Measurements from ENCODE around the gene XAB2.

Gene XAB2

GRCh38 chr19:7617172-7617571 is 12.2 kb downstream of the XAB2 start:
- Histone ChIP-seq H3K36me3 (ENCODE audit: insufficient read depth, low read depth, low read length) (peaks cover 33% of the 10 kb centered on the region), H3K9ac (ENCODE audit: low read depth, low read length) (no peak overlapping the region), H3K4me3 (ENCODE audit: low read length) (no peak overlapping the region), H3K9me3 (ENCODE audit: insufficient read depth, low read depth, low read length) (no peaks in the 10 kb centered on the region), H3K4me1 (ENCODE audit: insufficient read depth, low read length) (no peaks in the 10 kb centered on the region), H3K27ac (ENCODE audit: low read length) (no peak overlapping the region), H3K27me3 (ENCODE audit: insufficient read depth, low read length) (no peaks in the 10 kb centered on the region)

- Histone ChIP-seq H3K27ac (ENCODE audit: low read length) (no peak overlapping the region), H3K36me3 (ENCODE audit: insufficient read depth, low read depth, low read length) (peaks cover 25% of the 10 kb centered on the region), H3K9me3 (ENCODE audit: insufficient read depth, low read depth, low read length) (no peaks in the 10 kb centered on the region), H3K4me3 (ENCODE audit: low read length) (no peak overlapping the region), H3K4me1 (ENCODE audit: insufficient read depth, low read length) (no peaks in the 10 kb centered on the region), H3K27me3 (ENCODE audit: insufficient read depth, low read length) (no peaks in the 10 kb centered on the region), H3K9ac (ENCODE audit: low read depth, low read length) (no peak overlapping the region)
Measured at GRCh38 chr19:7614859-7615741, 14.2 kb downstream of the XAB2 start.

GRCh38 chr19:7612282-7613274 is 16.8 kb downstream of the XAB2 start:
- H3K4me1 ChIP-seq (ENCODE audit: insufficient read depth, low read length) = no peaks in the 10 kb centered on the region
- H3K4me3 ChIP-seq (ENCODE audit: low read length) = no peak overlapping the region
- H3K9me3 ChIP-seq (ENCODE audit: insufficient read depth, low read depth, low read length) = no peaks in the 10 kb centered on the region
- no peak overlapping the region for H3K9ac ChIP-seq (ENCODE audit: low read depth, low read length)
- H3K27ac ChIP-seq (ENCODE audit: low read length) = no peak overlapping the region
- H3K36me3 ChIP-seq (ENCODE audit: insufficient read depth, low read depth, low read length) = peaks cover 27% of the 10 kb centered on the region
- no peaks in the 10 kb centered on the region for H3K27me3 ChIP-seq (ENCODE audit: insufficient read depth, low read length)

- H3K4me3 ChIP-seq (ENCODE audit: low read length) = no peak overlapping the region
- H3K4me1 ChIP-seq (ENCODE audit: insufficient read depth, low read length) = no peaks in the 10 kb centered on the region
- H3K27ac ChIP-seq (ENCODE audit: low read length) = no peak overlapping the region
- no peak overlapping the region for H3K9ac ChIP-seq (ENCODE audit: low read depth, low read length)
- H3K36me3 ChIP-seq (ENCODE audit: insufficient read depth, low read depth, low read length) = peaks cover 20% of the 10 kb centered on the region; the same call in 1 of the 2 replicates
- H3K27me3 ChIP-seq (ENCODE audit: insufficient read depth, low read length) = no peaks in the 10 kb centered on the region
- no peaks in the 10 kb centered on the region for H3K9me3 ChIP-seq (ENCODE audit: insufficient read depth, low read depth, low read length)
Measured at GRCh38 chr19:7611541-7612279, 17.6 kb downstream of the XAB2 start.

- Histone ChIP-seq H3K27ac (ENCODE audit: low read length) (no peak overlapping the region), H3K4me1 (ENCODE audit: insufficient read depth, low read length) (no peaks in the 10 kb centered on the region), H3K9me3 (ENCODE audit: insufficient read depth, low read depth, low read length) (no peaks in the 10 kb centered on the region), H3K27me3 (ENCODE audit: insufficient read depth, low read length) (no peaks in the 10 kb centered on the region), H3K4me3 (ENCODE audit: low read length) (no peak overlapping the region), H3K36me3 (ENCODE audit: insufficient read depth, low read depth, low read length) (peaks cover 20% of the 10 kb centered on the region; the same call in 1 of the 2 replicates), H3K9ac (ENCODE audit: low read depth, low read length) (no peak overlapping the region)
Measured at GRCh38 chr19:7610491-7611240, 18.7 kb downstream of the XAB2 start.

GRCh38 chr19:7607874-7608560 is 21.3 kb downstream of the XAB2 start:
- Histone ChIP-seq H3K27ac (ENCODE audit: low read length) (no peak overlapping the region), H3K27me3 (ENCODE audit: insufficient read depth, low read length) (no peaks in the 10 kb centered on the region), H3K36me3 (ENCODE audit: insufficient read depth, low read depth, low read length) (peaks cover 20% of the 10 kb centered on the region; the same call in 1 of the 2 replicates), H3K4me3 (ENCODE audit: low read length) (no peak overlapping the region), H3K4me1 (ENCODE audit: insufficient read depth, low read length) (no peaks in the 10 kb centered on the region), H3K9me3 (ENCODE audit: insufficient read depth, low read depth, low read length) (no peaks in the 10 kb centered on the region), H3K9ac (ENCODE audit: low read depth, low read length) (no peak overlapping the region)

- no peaks in the 10 kb centered on the region for H3K9me3 ChIP-seq (ENCODE audit: insufficient read depth, low read depth, low read length)
- no peak overlapping the region for H3K27ac ChIP-seq (ENCODE audit: low read length)
- H3K4me1 ChIP-seq (ENCODE audit: insufficient read depth, low read length) = no peaks in the 10 kb centered on the region
- H3K9ac ChIP-seq (ENCODE audit: low read depth, low read length) = no peak overlapping the region
- H3K36me3 ChIP-seq (ENCODE audit: insufficient read depth, low read depth, low read length) = peaks cover 20% of the 10 kb centered on the region; the same call in 1 of the 2 replicates
- H3K27me3 ChIP-seq (ENCODE audit: insufficient read depth, low read length) = no peaks in the 10 kb centered on the region
- H3K4me3 ChIP-seq (ENCODE audit: low read length) = no peak overlapping the region
Measured at GRCh38 chr19:7607212-7607873, 22.0 kb downstream of the XAB2 start.

GRCh38 chr19:7606289-7606688 is 23.1 kb downstream of the XAB2 start:
- no peaks in the 10 kb centered on the region for H3K27me3 ChIP-seq (ENCODE audit: insufficient read depth, low read length)
- no peak overlapping the region for H3K27ac ChIP-seq (ENCODE audit: low read length)
- peaks cover 20% of the 10 kb centered on the region; the same call in 1 of the 2 replicates for H3K36me3 ChIP-seq (ENCODE audit: insufficient read depth, low read depth, low read length)
- no peaks in the 10 kb centered on the region for H3K4me1 ChIP-seq (ENCODE audit: insufficient read depth, low read length)
- no peaks in the 10 kb centered on the region for H3K9me3 ChIP-seq (ENCODE audit: insufficient read depth, low read depth, low read length)
- no peak overlapping the region for H3K9ac ChIP-seq (ENCODE audit: low read depth, low read length)
- no peak overlapping the region for H3K4me3 ChIP-seq (ENCODE audit: low read length)

- no peaks in the 10 kb centered on the region for H3K27me3 ChIP-seq (ENCODE audit: insufficient read depth, low read length)
- no peak overlapping the region for H3K9ac ChIP-seq (ENCODE audit: low read depth, low read length)
- no peaks in the 10 kb centered on the region for H3K9me3 ChIP-seq (ENCODE audit: insufficient read depth, low read depth, low read length)
- no peaks in the 10 kb centered on the region for H3K4me1 ChIP-seq (ENCODE audit: insufficient read depth, low read length)
- no peak overlapping the region for H3K4me3 ChIP-seq (ENCODE audit: low read length)
- H3K27ac ChIP-seq (ENCODE audit: low read length) = no peak overlapping the region
- H3K36me3 ChIP-seq (ENCODE audit: insufficient read depth, low read depth, low read length) = peaks cover 20% of the 10 kb centered on the region; the same call in 1 of the 2 replicates
Measured at GRCh38 chr19:7605490-7606222, 23.7 kb downstream of the XAB2 start.

Data from iPS-20b (cell line).